IPS-NIHi7 (cell line): ENCODE measurements around the gene KRTAP5-1.

Experiments used
- DNase-seq: peaks from one replicate; pipeline ENCODE4 v3.0.0; 2012; ENCODE audit warnings: mixed read lengths; ENCODE audit errors: extremely low spot score

The KRTAP5-1 gene

GRCh38 chr11:1572197-1573076, 12.6 kb downstream of the KRTAP5-1 start, which contains the start of gene DUSP8:
DUSP8 (minus strand) TSS chr11:1572271; CDS start chr11:1565826, 6,445 bp downstream.
- DNase-seq: peak; percentile 90

- DNase-seq: no peak
Observed at GRCh38 chr11:1571760-1572196, 13.3 kb downstream of the KRTAP5-1 start.

DNA sequence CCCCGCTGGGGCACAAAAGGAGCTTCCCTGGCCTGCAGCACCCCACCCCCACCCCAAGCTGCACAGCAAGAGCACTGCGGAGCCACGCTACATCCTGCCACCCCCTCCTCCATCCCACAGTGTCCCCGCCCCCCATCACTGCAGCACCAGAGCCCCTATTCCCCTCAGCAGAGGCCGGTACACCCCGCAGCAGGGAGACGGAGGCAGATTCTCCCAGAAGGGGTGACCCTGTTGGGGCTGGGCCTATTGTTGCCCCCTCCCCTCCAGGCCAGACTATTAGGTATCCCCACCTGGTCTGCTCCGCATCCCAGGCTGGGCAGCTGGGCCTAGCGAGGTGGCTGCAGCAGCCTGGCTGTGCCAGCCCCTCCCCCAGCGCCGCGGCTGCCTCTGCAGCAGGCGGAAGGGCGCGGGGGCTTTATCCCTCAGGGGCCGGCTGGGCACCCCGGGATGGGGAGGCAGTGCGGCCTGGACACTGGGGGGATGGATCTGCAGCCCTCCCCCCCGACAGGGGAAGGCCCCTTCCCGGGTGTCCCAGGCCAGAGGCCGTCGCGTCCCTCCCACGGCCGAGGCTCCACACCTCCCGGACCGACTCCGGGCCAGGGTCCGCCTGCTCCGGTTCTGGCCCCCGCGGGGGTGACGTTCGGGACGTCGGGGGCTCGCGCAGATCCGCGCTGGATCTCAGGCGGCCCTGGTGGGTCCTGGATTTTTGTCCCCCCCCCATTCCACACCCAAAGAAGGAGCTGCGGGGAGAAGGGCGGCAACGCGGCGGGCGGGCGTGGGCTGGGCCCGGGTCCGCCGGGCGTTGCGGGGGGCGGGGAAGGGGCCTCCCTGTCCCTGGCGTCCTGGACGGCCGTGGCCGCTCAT, 14.0 kb downstream of the KRTAP5-1 start:
- DNase-seq: no peak

GRCh38 chr11:1570531-1570895, 14.6 kb downstream of the KRTAP5-1 start:
- DNase-seq: no peak

DNA sequence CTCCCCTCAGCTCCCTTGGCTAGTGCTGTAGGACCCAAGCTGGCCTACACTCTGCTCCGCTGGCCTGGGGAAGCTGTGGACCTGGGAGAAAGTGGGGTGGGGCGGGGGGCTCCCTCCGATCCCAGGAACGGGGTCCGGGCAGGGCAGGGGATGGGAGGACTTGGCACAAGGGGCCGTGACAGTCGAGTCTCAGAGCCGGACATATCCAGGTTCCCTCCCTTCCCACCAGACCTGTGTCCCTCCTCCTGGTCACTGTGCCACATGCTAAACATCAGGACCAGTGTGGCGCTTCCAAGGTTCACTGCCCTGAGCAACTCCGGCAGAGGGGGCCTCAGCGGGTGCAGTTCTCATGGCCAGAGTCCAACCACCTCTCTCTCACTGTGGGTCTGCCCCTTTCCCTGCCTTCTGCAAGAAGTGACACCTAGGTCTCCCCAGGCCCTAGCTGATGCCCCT, 15.1 kb downstream of the KRTAP5-1 start:
- no peak for DNase-seq

- DNase-seq: no peak
Observed at GRCh38 chr11:1569251-1569780, 15.8 kb downstream of the KRTAP5-1 start.

GRCh38 chr11:1568441-1568911, 16.6 kb downstream of the KRTAP5-1 start:
- DNase-seq: peak; percentile 65

DNA sequence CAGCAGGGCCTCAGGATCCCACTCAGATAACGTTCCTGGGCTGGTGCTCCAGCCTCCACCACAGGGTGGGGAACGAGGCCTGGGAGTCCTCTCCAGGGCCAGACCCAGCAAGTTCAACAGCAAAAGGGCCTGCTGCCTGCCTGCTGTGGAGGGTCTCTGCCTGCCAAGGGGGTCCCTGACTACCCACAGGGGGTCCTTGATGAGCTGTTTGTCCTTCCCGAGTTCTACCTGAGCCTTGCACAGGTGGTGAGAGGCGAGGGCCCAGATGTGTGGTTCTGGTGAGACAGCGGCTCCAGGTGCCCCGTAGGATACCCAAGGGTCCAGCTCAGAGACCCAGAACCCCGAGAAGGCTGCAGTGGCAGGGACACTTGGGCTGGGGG, 17.4 kb downstream of the KRTAP5-1 start:
- DNase-seq: no peak

DNA sequence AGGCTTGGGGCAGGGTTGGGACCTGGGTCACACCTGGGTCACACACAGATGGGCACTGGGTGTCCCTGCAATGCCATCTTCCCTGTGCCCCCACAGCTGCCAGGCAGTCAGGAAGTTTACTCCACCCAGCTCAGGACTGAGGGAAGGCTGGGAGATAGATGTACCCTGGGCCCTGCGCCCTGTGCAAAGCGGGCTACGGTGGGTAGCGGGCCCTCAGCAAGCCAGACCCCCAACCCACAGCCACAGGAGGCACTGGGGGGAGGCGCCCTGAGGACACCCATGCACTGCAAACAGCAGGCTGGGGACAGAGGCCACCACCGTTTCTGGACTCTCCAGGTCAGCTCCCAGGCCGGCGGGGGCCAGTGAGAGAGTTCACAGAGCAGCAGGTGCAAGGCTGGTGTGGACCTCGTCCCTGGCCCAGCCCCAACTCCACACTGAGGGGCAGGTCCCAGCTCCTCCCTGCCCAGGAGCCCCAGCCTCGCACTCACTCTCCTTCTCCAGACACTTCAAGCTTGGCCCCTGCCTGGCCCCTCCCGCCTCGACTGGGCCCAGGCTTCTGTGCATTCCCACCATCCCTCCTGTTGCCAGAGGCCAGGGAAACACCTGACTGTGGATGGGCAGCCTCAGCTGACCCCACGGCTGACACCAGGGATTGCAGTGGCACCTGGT, 17.9 kb downstream of the KRTAP5-1 start:
- DNase-seq: no peak

GRCh38 chr11:1566381-1567051, 18.6 kb downstream of the KRTAP5-1 start:
- no peak for DNase-seq

DNA sequence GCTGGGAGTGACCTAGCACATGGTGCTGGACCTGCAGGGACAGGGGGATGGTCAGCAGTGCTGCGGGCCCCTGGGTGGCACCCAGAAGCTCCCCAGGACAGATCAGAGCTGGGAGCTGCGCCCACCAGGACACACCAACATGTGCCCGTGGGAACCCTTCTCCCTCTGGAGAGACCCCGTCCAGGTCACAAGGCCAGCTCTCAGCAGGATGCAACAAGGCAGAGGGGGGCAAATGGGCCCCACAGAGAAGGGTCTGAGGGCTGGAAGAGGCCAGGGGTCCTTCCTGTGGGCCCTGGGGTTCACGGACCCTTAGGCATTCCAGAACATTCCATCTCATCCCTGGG, 19.2 kb downstream of the KRTAP5-1 start:
- DNase-seq: no peak

GRCh38 chr11:1565173-1565903, 19.7 kb downstream of the KRTAP5-1 start:
- DNase-seq: no peak

DNA sequence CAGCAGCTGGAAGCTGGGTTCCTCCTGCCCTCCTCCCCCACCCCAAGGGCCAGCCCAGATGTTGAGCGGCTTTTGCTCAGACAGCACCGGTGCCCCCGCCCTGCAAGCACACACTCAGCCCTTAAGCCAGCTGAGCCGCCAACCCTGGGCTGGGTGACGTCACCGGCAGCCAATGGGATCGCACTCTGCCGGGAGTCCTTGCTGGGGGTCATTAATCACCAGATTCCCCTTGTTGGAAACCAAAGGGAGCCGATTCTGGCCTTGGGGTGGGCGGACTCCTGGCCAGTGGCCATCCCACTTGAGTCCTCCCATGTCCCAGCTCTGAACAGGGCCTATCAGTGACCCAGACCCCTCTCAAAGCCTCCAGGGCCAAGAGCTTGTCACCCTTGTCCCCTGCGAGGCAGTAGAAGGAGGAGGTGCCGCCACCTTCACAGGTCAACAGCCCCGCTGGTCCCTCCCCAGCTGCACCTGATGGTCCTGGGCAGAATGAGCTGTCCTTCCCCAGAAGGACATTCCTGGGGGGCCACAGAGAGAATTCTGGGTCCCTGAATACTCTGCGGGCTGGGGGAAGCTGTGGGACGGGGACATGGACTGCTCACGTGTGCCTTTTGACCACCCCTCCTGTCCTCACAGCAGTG, 20.4 kb downstream of the KRTAP5-1 start:
- DNase-seq: peak; percentile 94

DNA sequence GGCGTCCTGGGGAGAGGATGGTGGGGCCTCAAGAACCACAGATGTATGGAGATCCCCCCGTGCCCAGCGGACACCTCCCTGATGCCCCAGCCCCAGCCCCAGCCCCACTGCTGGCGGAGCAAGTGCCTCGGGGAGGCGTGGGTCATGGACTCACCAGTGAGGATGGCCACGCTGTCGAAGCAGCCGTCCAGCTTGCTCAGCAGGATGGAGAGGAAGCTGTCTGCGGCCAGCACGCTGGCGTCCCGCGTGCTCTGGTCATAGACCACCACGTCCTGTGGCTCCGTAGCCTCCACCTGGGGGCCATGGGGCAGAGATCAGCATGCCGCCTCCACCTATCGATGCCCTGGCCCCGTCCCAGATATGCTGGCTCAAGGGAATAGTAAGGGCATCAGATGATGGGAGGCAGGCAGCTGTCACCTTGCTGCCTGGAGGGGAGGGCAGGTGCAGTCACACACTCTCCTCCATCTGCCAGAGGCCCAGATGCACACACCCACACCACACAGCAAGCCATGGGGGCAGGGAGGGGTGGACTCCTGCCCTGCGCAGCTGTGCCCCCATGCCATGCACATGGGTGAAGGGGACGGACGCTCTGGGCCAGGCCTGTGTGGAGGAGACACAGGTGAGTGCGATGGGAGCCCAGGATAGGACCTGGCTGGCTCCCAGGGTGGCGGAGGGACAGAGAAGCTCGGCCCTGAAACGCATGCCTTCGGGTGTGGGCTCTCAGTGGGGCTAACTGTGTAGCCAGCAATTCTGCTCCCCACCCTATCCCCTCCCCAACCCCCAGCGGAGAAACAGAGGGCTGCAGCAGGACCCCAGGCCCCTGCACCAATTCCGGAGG, 21.2 kb downstream of the KRTAP5-1 start:
- DNase-seq: no peak

- DNase-seq: no peak
Observed at GRCh38 chr11:1563149-1563638, 21.9 kb downstream of the KRTAP5-1 start.

GRCh38 chr11:1562469-1563148, 22.5 kb downstream of the KRTAP5-1 start:
- no peak for DNase-seq

- DNase-seq: no peak
Observed at GRCh38 chr11:1561955-1562354, 23.1 kb downstream of the KRTAP5-1 start.

DNA sequence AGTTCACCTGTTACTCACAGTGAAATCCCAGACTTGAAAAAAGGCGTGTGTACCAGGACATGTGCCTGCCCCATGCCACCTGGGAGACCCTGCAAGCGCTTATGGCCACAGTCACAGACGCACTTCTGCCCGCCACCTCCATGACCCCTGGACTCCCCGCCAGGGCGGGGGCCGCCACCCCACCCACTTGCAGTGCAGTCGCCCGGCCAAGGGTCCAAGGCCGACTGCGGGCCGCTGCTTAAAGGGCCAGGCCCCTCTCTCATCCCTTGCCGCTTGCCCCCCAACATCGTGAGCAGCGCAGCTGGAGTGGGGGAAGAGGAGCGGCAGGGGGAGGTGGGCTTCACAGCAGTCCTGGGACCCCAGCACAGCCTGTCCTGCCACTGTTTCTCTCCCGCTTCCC, 23.8 kb downstream of the KRTAP5-1 start:
- DNase-seq: no peak
